ENCODE measurements around the gene ATP8B3.

The ATP8B3 gene

GRCh38 chr19:1776606-1777147 lies 35.4 kb downstream of the ATP8B3 start:
- no peak for DNase-seq (ENCODE audit: low read depth)
- no peak for TF ChIP-seq CTCF (IDR thresholded peaks at IDR 0.05; ENCODE audit: control insufficient read depth, insufficient read depth, low read depth, low read length, missing control alignments)
- H3K4me3 ChIP-seq (ENCODE audit: control insufficient read depth, low read depth, low read length): no peak overlapping the region

- no peak for TF ChIP-seq CTCF (IDR thresholded peaks at IDR 0.05; ENCODE audit: control insufficient read depth, insufficient read depth, low read depth, low read length, missing control alignments)
- no peak overlapping the region for H3K4me3 ChIP-seq (ENCODE audit: control insufficient read depth, low read depth, low read length)
Observed at GRCh38 chr19:1775951-1776605, 36.0 kb downstream of the ATP8B3 start.

GRCh38 chr19:1774989-1775772 lies 36.9 kb downstream of the ATP8B3 start:
- peak; percentile 26 for TF ChIP-seq CTCF (IDR thresholded peaks at IDR 0.05; ENCODE audit: control insufficient read depth, insufficient read depth, low read depth, low read length, missing control alignments)
- DNase-seq (ENCODE audit: low read depth): no peak
- H3K4me3 ChIP-seq (ENCODE audit: control insufficient read depth, low read depth, low read length): no peak overlapping the region

More at GRCh38 chr19:1775951-1776605, 36.0 kb downstream of the ATP8B3 start:
- DNase-seq (ENCODE audit: low read depth): no peak

GRCh38 chr19:1773184-1773583 lies 38.9 kb downstream of the ATP8B3 start:
- H3K4me3 ChIP-seq (ENCODE audit: control insufficient read depth, low read depth, low read length): no peak overlapping the region
- TF ChIP-seq CTCF (IDR thresholded peaks at IDR 0.05; ENCODE audit: control insufficient read depth, insufficient read depth, low read depth, low read length, missing control alignments): no peak
- DNase-seq (ENCODE audit: low read depth): peak; percentile 28

GRCh38 chr19:1770866-1771576 lies 41.1 kb downstream of the ATP8B3 start:
- no peak for DNase-seq (ENCODE audit: low read depth)
- H3K4me3 ChIP-seq (ENCODE audit: control insufficient read depth, low read depth, low read length): no peak overlapping the region
- TF ChIP-seq CTCF (IDR thresholded peaks at IDR 0.05; ENCODE audit: control insufficient read depth, insufficient read depth, low read depth, low read length, missing control alignments): no peak

- DNase-seq (ENCODE audit: low read depth): no peak
- H3K4me3 ChIP-seq (ENCODE audit: control insufficient read depth, low read depth, low read length): no peak overlapping the region
Observed at GRCh38 chr19:1769645-1769985, 42.5 kb downstream of the ATP8B3 start.

More at GRCh38 chr19:1769645-1769985, 42.5 kb downstream of the ATP8B3 start:
- no peak for TF ChIP-seq CTCF (IDR thresholded peaks at IDR 0.05; ENCODE audit: control insufficient read depth, insufficient read depth, low read depth, low read length, missing control alignments)
